ENCODE data around the gene D2HGDH. TPM values are rescaled to one million over a fixed set of nuclear protein-coding genes. Genes with fewer than 3 reads are reported as not detected.

D2HGDH gene
- total and polyA plus RNA-seq, 2 of the 13 experiments (the other 11 are each of a cell fraction or from before 2014, with no cell fraction given) = 19.2 to 20.3 TPM

- TF ChIP-seq HIVEP1 (CRISPR knock-in tag; IDR thresholded peaks at IDR 0.05) (0 out of 2 replicates have a peak, but pooled peaks have one; percentile 40), SP140L (CRISPR knock-in tag; IDR thresholded peaks at IDR 0.05; ENCODE audit: borderline replicate concordance) (no peak), PRMT3 (CRISPR knock-in tag; IDR thresholded peaks at IDR 0.05; ENCODE audit: borderline replicate concordance, low read depth) (peak; percentile 58; the same call in 1 of the 2 replicates), GATA4 (IDR thresholded peaks at IDR 0.05; ENCODE audit: borderline replicate concordance, low read depth) (0 out of 2 replicates have a peak, but pooled peaks have one; percentile 28), ZNF607 (CRISPR knock-in tag; IDR thresholded peaks at IDR 0.05; ENCODE audit: borderline replicate concordance) (peak; percentile 94), ZNF547 (CRISPR knock-in tag; IDR thresholded peaks at IDR 0.05) (peak; percentile 98), KDM1A (CRISPR knock-in tag; IDR thresholded peaks at IDR 0.05) (no peak), KAT2B (IDR thresholded peaks at IDR 0.05; ENCODE audit: borderline replicate concordance, low read depth, low read length) (no peak), TOE1 (CRISPR knock-in tag; IDR thresholded peaks at IDR 0.05) (peak; percentile 95), FOSL2 (CRISPR knock-in tag; IDR thresholded peaks at IDR 0.05) (peak; percentile 27), ZMAT3 (CRISPR knock-in tag; conservative IDR thresholded peaks at IDR 0.05) (peak; percentile 57; the same call in 1 of the 2 replicates), ZNF558 (CRISPR knock-in tag; IDR thresholded peaks at IDR 0.05; ENCODE audit: borderline replicate concordance) (peak; percentile 94; the same call in 1 of the 2 replicates), ZBTB3 (CRISPR knock-in tag; IDR thresholded peaks at IDR 0.05; ENCODE audit: borderline replicate concordance, low read depth) (peak; percentile 91; the same call in 1 of the 2 replicates), MTA3 (CRISPR knock-in tag; IDR thresholded peaks at IDR 0.05) (no peak), NFYC (CRISPR knock-in tag; IDR thresholded peaks at IDR 0.05) (peak; percentile 93), SKIL (CRISPR knock-in tag; IDR thresholded peaks at IDR 0.05; ENCODE audit: borderline replicate concordance) (peak; percentile 69), SP2 (CRISPR knock-in tag; IDR thresholded peaks at IDR 0.05) (peak; percentile 72; the same call in 1 of the 2 replicates), HNRNPUL1 (IDR thresholded peaks at IDR 0.05; ENCODE audit: low read depth, low read length) (peak; percentile 67; the same call in 1 of the 2 replicates), TMF1 (CRISPR knock-in tag; IDR thresholded peaks at IDR 0.05; ENCODE audit: low read depth) (no peak; the same call in 1 of the 2 replicates), HNF4G (IDR thresholded peaks at IDR 0.05; ENCODE audit: borderline replicate concordance, low read depth, low read length) (no peak; the same call in 1 of the 2 replicates), HNF4G (CRISPR knock-in tag; IDR thresholded peaks at IDR 0.05; ENCODE audit: borderline replicate concordance, low read depth) (peak; percentile 52; the same call in 1 of the 2 replicates), ZNF749 (CRISPR knock-in tag; IDR thresholded peaks at IDR 0.05; ENCODE audit: borderline replicate concordance) (peak; percentile 78; the same call in 1 of the 2 replicates), ZNF343 (CRISPR knock-in tag; IDR thresholded peaks at IDR 0.05) (peak; percentile 79), ZNF510 (CRISPR knock-in tag; IDR thresholded peaks at IDR 0.05; ENCODE audit: low read depth) (0 out of 2 replicates have a peak, but pooled peaks have one; percentile 26)
- TF ChIP-seq, protein P1, sequence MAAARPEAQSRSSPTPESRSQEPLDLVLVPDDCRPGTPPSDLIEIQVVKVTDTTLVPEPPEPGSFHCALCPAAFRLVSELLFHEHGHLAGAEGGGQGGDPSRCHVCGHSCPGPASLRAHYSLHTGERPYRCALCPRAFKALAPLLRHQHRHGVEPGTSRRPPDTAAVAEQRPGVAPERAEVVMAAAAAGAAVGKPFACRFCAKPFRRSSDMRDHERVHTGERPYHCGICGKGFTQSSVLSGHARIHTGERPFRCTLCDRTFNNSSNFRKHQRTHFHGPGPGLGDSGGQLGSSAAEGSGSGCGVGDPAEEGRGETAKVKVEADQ (CRISPR knock-in tag; IDR thresholded peaks at IDR 0.05; ENCODE audit: borderline replicate concordance) = peak; percentile 70; the same call in 1 of the 2 replicates
- TF ChIP-seq, protein P2, sequence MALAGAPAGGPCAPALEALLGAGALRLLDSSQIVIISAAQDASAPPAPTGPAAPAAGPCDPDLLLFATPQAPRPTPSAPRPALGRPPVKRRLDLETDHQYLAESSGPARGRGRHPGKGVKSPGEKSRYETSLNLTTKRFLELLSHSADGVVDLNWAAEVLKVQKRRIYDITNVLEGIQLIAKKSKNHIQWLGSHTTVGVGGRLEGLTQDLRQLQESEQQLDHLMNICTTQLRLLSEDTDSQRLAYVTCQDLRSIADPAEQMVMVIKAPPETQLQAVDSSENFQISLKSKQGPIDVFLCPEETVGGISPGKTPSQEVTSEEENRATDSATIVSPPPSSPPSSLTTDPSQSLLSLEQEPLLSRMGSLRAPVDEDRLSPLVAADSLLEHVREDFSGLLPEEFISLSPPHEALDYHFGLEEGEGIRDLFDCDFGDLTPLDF (CRISPR knock-in tag; IDR thresholded peaks at IDR 0.05) = peak; percentile 99
These were observed 47.6 kb upstream of the D2HGDH start, which contains the start of gene DTYMK (continued) for GRCh38 chr2:241686650-241687425.

Measured in HepG2 (cell line).